B cell (primary cell): Measurements from ENCODE around the gene CHST2.

Experiments
- EZH2 ChIP-seq: IDR thresholded peaks from 2 replicates; pipeline ENCODE4 v1.6.1; 2012; ENCODE audit warnings: borderline replicate concordance, low read depth, mild to moderate bottlenecking, moderate library complexity, low read length; ENCODE audit not compliant: insufficient read depth, poor library complexity, severe bottlenecking
- TF ChIP-seq, protein P1 (sequence below): fragments of 200-600 bp; IDR thresholded peaks from one replicate; pipeline ENCODE4 v1.8.0; 2022; ENCODE audit warnings: antibody characterized with exemption, mild to moderate bottlenecking

DNA sequence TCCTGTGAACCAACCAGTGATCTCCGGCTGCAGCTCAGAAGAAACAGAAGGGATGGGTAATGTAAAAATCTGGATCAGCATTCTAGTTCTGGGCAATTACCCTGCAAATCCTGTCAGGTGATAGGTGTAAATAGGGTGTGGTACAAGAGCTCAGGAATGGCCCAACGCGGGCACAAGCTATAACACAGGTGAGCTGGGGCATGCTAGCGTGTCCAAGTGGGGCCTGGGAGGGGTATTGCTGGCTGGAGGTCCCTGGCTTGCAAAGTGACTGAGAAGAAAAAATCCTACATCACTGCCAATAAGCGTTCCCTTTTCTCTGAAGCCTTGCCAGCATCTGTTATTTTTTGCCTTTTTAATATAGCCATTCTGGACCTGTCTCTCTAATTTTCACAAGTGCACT is 9.7 kb upstream of the CHST2 start:
- TF ChIP-seq, protein P1, sequence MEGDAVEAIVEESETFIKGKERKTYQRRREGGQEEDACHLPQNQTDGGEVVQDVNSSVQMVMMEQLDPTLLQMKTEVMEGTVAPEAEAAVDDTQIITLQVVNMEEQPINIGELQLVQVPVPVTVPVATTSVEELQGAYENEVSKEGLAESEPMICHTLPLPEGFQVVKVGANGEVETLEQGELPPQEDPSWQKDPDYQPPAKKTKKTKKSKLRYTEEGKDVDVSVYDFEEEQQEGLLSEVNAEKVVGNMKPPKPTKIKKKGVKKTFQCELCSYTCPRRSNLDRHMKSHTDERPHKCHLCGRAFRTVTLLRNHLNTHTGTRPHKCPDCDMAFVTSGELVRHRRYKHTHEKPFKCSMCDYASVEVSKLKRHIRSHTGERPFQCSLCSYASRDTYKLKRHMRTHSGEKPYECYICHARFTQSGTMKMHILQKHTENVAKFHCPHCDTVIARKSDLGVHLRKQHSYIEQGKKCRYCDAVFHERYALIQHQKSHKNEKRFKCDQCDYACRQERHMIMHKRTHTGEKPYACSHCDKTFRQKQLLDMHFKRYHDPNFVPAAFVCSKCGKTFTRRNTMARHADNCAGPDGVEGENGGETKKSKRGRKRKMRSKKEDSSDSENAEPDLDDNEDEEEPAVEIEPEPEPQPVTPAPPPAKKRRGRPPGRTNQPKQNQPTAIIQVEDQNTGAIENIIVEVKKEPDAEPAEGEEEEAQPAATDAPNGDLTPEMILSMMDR = no peak
- no peak for TF ChIP-seq EZH2
